OCI-LY7 (cell line): Measurements from ENCODE around the gene FNDC3B. TPM values are rescaled to one million over a fixed set of nuclear protein-coding genes. Genes with fewer than 3 reads are reported as not detected.

Experiments used
- BruUV-seq: library from RNA; stranded (reverse); fragments of 400-500 nt; replicated peaks from 2 replicates; lab custom pipeline; 2021; lab: Mats Ljungman, UMichigan
- CTCF ChIA-PET: fragments of 300-600 bp; sonication (Branson Sonifier 250); formaldehyde crosslinking; loops from one replicate; lab custom pipeline; 2022; ENCODE audit warnings: antibody characterized with exemption; ENCODE audit not compliant: unreplicated experiment; lab: Charles Lee
- POLR2A ChIA-PET: fragments of 300-600 bp; sonication (Branson Sonifier 250); formaldehyde crosslinking; loops from one replicate; lab custom pipeline; 2022; ENCODE audit warnings: antibody characterized with exemption; lab: Charles Lee
- DNase-seq: peaks from one replicate; pipeline ENCODE4 v3.0.0-alpha.2; 2015; ENCODE audit warnings: low spot score
- H2AFZ ChIP-seq: fragments of 200-600 bp; sonication (generic), shearing (Covaris generic); 2 replicates; pipeline ENCODE4 v1.6.1; 2014; ENCODE audit warnings: mild to moderate bottlenecking, antibody characterized with exemption, low read length, moderate library complexity
- H3K27ac ChIP-seq: fragments of 200-600 bp; sonication (generic); 2 replicates; pipeline ENCODE4 v1.5.1; 2014; ENCODE audit warnings: mixed run types, low read depth, mild to moderate bottlenecking, moderate library complexity, low read length, inconsistent platforms; ENCODE audit not compliant: poor library complexity, severe bottlenecking
- H3K36me3 ChIP-seq: fragments of 200-600 bp; sonication (generic); 2 replicates; pipeline ENCODE4 v1.6.1; 2014; ENCODE audit warnings: mild to moderate bottlenecking, antibody characterized with exemption, low read length, moderate library complexity, mixed read lengths; ENCODE audit not compliant: insufficient read depth
- H3K4me1 ChIP-seq: fragments of 200-600 bp; sonication (generic); 2 replicates; pipeline ENCODE4 v1.5.1; 2014; ENCODE audit warnings: mild to moderate bottlenecking, low read length; ENCODE audit not compliant: insufficient read depth, poor library complexity, severe bottlenecking
- H3K4me2 ChIP-seq: fragments of 200-600 bp; sonication (generic); 2 replicates; pipeline ENCODE4 v1.6.1; 2014; ENCODE audit warnings: mild to moderate bottlenecking, low read length
- H3K4me3 ChIP-seq: fragments of 200-600 bp; sonication (generic); 2 replicates; pipeline ENCODE4 v1.5.1; 2014; ENCODE audit warnings: mild to moderate bottlenecking, low read depth, low read length; ENCODE audit not compliant: poor library complexity, severe bottlenecking
- H3K79me2 ChIP-seq: fragments of 200-600 bp; sonication (generic); 2 replicates; pipeline ENCODE4 v1.6.1; 2016; ENCODE audit warnings: low read depth, mild to moderate bottlenecking, low read length, moderate library complexity, mixed read lengths; ENCODE audit not compliant: insufficient read depth
- H3K9me2 ChIP-seq: fragments of 200-600 bp; sonication (generic); 2 replicates; pipeline ENCODE4 v1.6.1; 2016; ENCODE audit warnings: mild to moderate bottlenecking, low read length, mixed read lengths; ENCODE audit not compliant: insufficient read depth
- H3K9me3 ChIP-seq: fragments of 200-600 bp; sonication (generic); 2 replicates; pipeline ENCODE4 v1.6.1; 2014; ENCODE audit warnings: mild to moderate bottlenecking, mixed run types, low read length, mixed read lengths
- H4K20me1 ChIP-seq: fragments of 200-600 bp; sonication (generic); 2 replicates; pipeline ENCODE4 v1.6.1; 2014; ENCODE audit warnings: mild to moderate bottlenecking, antibody characterized with exemption, low read length, moderate library complexity, mixed read lengths; ENCODE audit not compliant: insufficient read depth
- CTCF ChIP-seq: fragments of 200-600 bp; sonication (generic); conservative IDR thresholded peaks from 2 replicates; pipeline ENCODE4 v1.5.1; 2014; ENCODE audit warnings: mild to moderate bottlenecking, antibody characterized with exemption, low read length, moderate library complexity, mixed read lengths
- EZH2phosphoT487 ChIP-seq: fragments of 200-600 bp; sonication (generic); IDR thresholded peaks from 2 replicates; pipeline ENCODE4 v1.6.1; 2018; ENCODE audit warnings: low read depth, borderline replicate concordance, mild to moderate bottlenecking, mixed run types, antibody characterized with exemption, low read length, moderate library complexity, mixed read lengths
- intact Hi-C: fragments of 100-400 bp; cut with micrococcal nuclease; formaldehyde crosslinking; loops from one replicate; pipeline ENCODE4 v1.10.0; 2022; ENCODE audit not compliant: unreplicated experiment
- total RNA-seq, 2 experiments: library from RNA; depleted of rRNA in 1 of 2; stranded (reverse); fragments of >200 nt in 1 of 2; shearing (Covaris generic) in 1 of 2; gene quantifications; 2 replicates each; pipeline ENCODE4 v1.2.3, GENCODE V29; 2014 to 2022

The FNDC3B gene
- total RNA-seq, 2 experiments from 2014 or later, result 23.3 to 28.5 TPM

GRCh38 chr3:172373912-172374311 is 334.5 kb downstream of the FNDC3B start:
- no peak overlapping the region for H2AFZ ChIP-seq
- TF ChIP-seq EZH2phosphoT487, result no peak
- no peak for TF ChIP-seq CTCF
- no peaks in the 10 kb centered on the region for H3K4me1 ChIP-seq

GRCh38 chr3:172375206-172375850 is 335.9 kb downstream of the FNDC3B start:
- Histone ChIP-seq H3K4me2 (no peak overlapping the region), H3K9me3 (no peaks in the 10 kb centered on the region), H3K4me1 (no peaks in the 10 kb centered on the region), H2AFZ (no peak overlapping the region), H4K20me1 (no peaks in the 10 kb centered on the region), H3K36me3 (no peaks in the 10 kb centered on the region), H3K27ac (no peak overlapping the region), H3K9me2 (no peaks in the 10 kb centered on the region), H3K79me2 (no peaks in the 10 kb centered on the region), H3K4me3 (no peak overlapping the region)
- TF ChIP-seq EZH2phosphoT487 (no peak), CTCF (no peak)
- BruUV-seq, result no TSS peak
- intact Hi-C loops, result no loop called here
- no peak for DNase-seq
- ChIA-PET POLR2A (interaction anchor here (0.5 kb wide), 1 partner anchor 336 kb away, joined by 3 read pairs; the partner anchor contains the start of gene FNDC3B), CTCF (no interaction called here)

More at GRCh38 chr3:172373912-172374311, 334.5 kb downstream of the FNDC3B start:
- H3K4me2 ChIP-seq, result no peak overlapping the region
- no peaks in the 10 kb centered on the region for H3K36me3 ChIP-seq
- CTCF ChIA-PET, result no interaction called here
- no peak for DNase-seq
- no peaks in the 10 kb centered on the region for H3K79me2 ChIP-seq
- H4K20me1 ChIP-seq, result no peaks in the 10 kb centered on the region
- no peak overlapping the region for H3K4me3 ChIP-seq
- no peak overlapping the region for H3K27ac ChIP-seq
- BruUV-seq, result no TSS peak
- no peaks in the 10 kb centered on the region for H3K9me3 ChIP-seq
- POLR2A ChIA-PET, result no interaction called here
- no peaks in the 10 kb centered on the region for H3K9me2 ChIP-seq
- intact Hi-C loops, result no loop called here

GRCh38 chr3:172376402-172376801 is 337.0 kb downstream of the FNDC3B start:
- no peak overlapping the region for H2AFZ ChIP-seq
- no peaks in the 10 kb centered on the region for H3K9me3 ChIP-seq
- no peak overlapping the region for H3K4me2 ChIP-seq
- H3K36me3 ChIP-seq, result peaks cover 6% of the 10 kb centered on the region; the same call in 1 of the 2 replicates
- no peaks in the 10 kb centered on the region for H3K4me1 ChIP-seq
- no peak overlapping the region for H3K27ac ChIP-seq
- BruUV-seq, result no TSS peak
- POLR2A ChIA-PET, result no interaction called here
- H3K4me3 ChIP-seq, result no peak overlapping the region
- CTCF ChIA-PET, result no interaction called here
- no peaks in the 10 kb centered on the region for H3K79me2 ChIP-seq
- no peaks in the 10 kb centered on the region for H4K20me1 ChIP-seq
- no peaks in the 10 kb centered on the region for H3K9me2 ChIP-seq
- TF ChIP-seq CTCF (no peak), EZH2phosphoT487 (no peak)
- DNase-seq, result no peak
- intact Hi-C loops, result no loop called here
